Cardiac muscle cell (in vitro differentiated cells and primary cell): Measurements from ENCODE around the gene METTL4. TPM values are rescaled to one million over a fixed set of nuclear protein-coding genes. Genes with fewer than 3 reads are reported as not detected.

ENCODE experiments used
- DNase-seq, 2 donors: peaks; one replicate each; pipeline versions ENCODE4 v3.0.0 to v3.0.0-alpha.2; 2010 to 2017; ENCODE audit warnings: low read depth in 1 of 2, low spot score in 1 of 2
- H3K27ac ChIP-seq: fragments of 200-600 bp; sonication (generic); 2 replicates; pipeline ENCODE4 v1.5.1; 2016
- H3K27me3 ChIP-seq: fragments of 200-600 bp; sonication (generic); 2 replicates; pipeline ENCODE4 v1.6.0; 2016; ENCODE audit warnings: control low read depth
- H3K36me3 ChIP-seq: fragments of 200-600 bp; sonication (generic); 2 replicates; pipeline ENCODE4 v1.5.1; 2016; ENCODE audit warnings: control low read depth
- H3K4me1 ChIP-seq: fragments of 200-600 bp; sonication (generic); 2 replicates; pipeline ENCODE4 v1.8.1; 2017; ENCODE audit warnings: low read depth, mild to moderate bottlenecking, mixed run types
- H3K4me3 ChIP-seq: fragments of 200-600 bp; sonication (generic); 2 replicates; pipeline ENCODE4 v1.5.1; 2016; ENCODE audit warnings: mild to moderate bottlenecking
- H3K9me3 ChIP-seq: fragments of 200-600 bp; sonication (generic); 2 replicates; pipeline ENCODE4 v1.5.1; 2017; ENCODE audit warnings: low read depth, mild to moderate bottlenecking, control low read depth
- CTCF ChIP-seq: IDR thresholded peaks from 2 replicates; pipeline ENCODE4 v1.5.1; 2012; ENCODE audit warnings: low read depth, mild to moderate bottlenecking, low read length
- polyA plus RNA-seq: library from polyadenylated mRNA; unstranded; fragments of >200 nt; fragmentation: Nextera tagmentation; extraction: Ambion mirVana; gene quantifications from 2 replicates; pipeline ENCODE4 v1.2.1, GENCODE V29; 2016
- total RNA-seq: library from RNA; depleted of rRNA; stranded (reverse); fragments of >200 nt; gene quantifications from 2 replicates; pipeline ENCODE4 v1.2.3, GENCODE V29; 2016

METTL4 gene
- total and polyA plus RNA-seq, 2 experiments from 2014 or later = 5.6 to 7.5 TPM

- no peaks in the 10 kb centered on the region for H3K27me3 ChIP-seq
- no peaks in the 10 kb centered on the region for H3K4me1 ChIP-seq
- no peak overlapping the region for H3K27ac ChIP-seq
- H3K4me3 ChIP-seq = no peak overlapping the region
- H3K9me3 ChIP-seq = no peaks in the 10 kb centered on the region
- peaks cover 14% of the 10 kb centered on the region for H3K36me3 ChIP-seq
- DNase-seq = no peak
- no peak for TF ChIP-seq CTCF
Measured at GRCh38 chr18:2609604-2610003, 38.3 kb upstream of the METTL4 start.

- H3K36me3 ChIP-seq = peaks cover 14% of the 10 kb centered on the region
- H3K27me3 ChIP-seq = no peaks in the 10 kb centered on the region
- H3K27ac ChIP-seq = no peak overlapping the region
- no peaks in the 10 kb centered on the region for H3K4me1 ChIP-seq
- no peaks in the 10 kb centered on the region for H3K9me3 ChIP-seq
- TF ChIP-seq CTCF = no peak
- H3K4me3 ChIP-seq = no peak overlapping the region
- no peak for DNase-seq
Measured at GRCh38 chr18:2606335-2606734, 35.0 kb upstream of the METTL4 start.

- DNase-seq = no peak
- Histone ChIP-seq H3K9me3 (no peaks in the 10 kb centered on the region), H3K4me1 (no peaks in the 10 kb centered on the region), H3K4me3 (no peak overlapping the region), H3K36me3 (peaks cover 18% of the 10 kb centered on the region), H3K27ac (no peak overlapping the region), H3K27me3 (no peaks in the 10 kb centered on the region)
- no peak for TF ChIP-seq CTCF
Measured at GRCh38 chr18:2602844-2603243, 31.5 kb upstream of the METTL4 start.

- no peaks in the 10 kb centered on the region for H3K27me3 ChIP-seq
- peaks cover 9% of the 10 kb centered on the region for H3K36me3 ChIP-seq
- no peak for DNase-seq
- H3K4me3 ChIP-seq = no peak overlapping the region
- no peaks in the 10 kb centered on the region for H3K9me3 ChIP-seq
- no peaks in the 10 kb centered on the region for H3K4me1 ChIP-seq
- no peak overlapping the region for H3K27ac ChIP-seq
- TF ChIP-seq CTCF = no peak
Measured at GRCh38 chr18:2597639-2598038, 26.3 kb upstream of the METTL4 start.

- no peak for DNase-seq
- TF ChIP-seq CTCF = no peak
- Histone ChIP-seq H3K4me3 (no peak overlapping the region), H3K4me1 (no peaks in the 10 kb centered on the region), H3K27me3 (no peaks in the 10 kb centered on the region), H3K36me3 (peaks cover 15% of the 10 kb centered on the region), H3K9me3 (no peaks in the 10 kb centered on the region), H3K27ac (no peak overlapping the region)
Measured at GRCh38 chr18:2590303-2590702, 19.0 kb upstream of the METTL4 start.
